Measurements from ENCODE around the gene DHX57. TPM values are rescaled to one million over a fixed set of nuclear protein-coding genes. Genes with fewer than 3 reads are reported as not detected.

The DHX57 gene
- total RNA-seq, 1 donor from 2014 or later = 20.4 TPM

GRCh38 chr2:38818565-38818964 is 57.2 kb downstream of the DHX57 start:
- CTCF ChIA-PET = no interaction called here
- H3K27ac Mint-ChIP-seq = no peak overlapping the region
- H3K27me3 Mint-ChIP-seq = no peaks in the 10 kb centered on the region
- POLR2A ChIA-PET = no interaction called here
- H3K4me1 Mint-ChIP-seq = no peaks in the 10 kb centered on the region
- ATAC-seq (ENCODE audit: low read depth) = no peak
- no peak overlapping the region for H3K4me3 Mint-ChIP-seq
- no peak for DNase-seq
- peaks cover 69% of the 10 kb centered on the region for H3K36me3 Mint-ChIP-seq (ENCODE audit: low read depth)
- no peaks in the 10 kb centered on the region for H3K9me3 Mint-ChIP-seq
- intact Hi-C loops (cut with micrococcal nuclease) = no loop called here
- TF ChIP-seq CTCF (IDR thresholded peaks at IDR 0.05) = no peak

GRCh38 chr2:38815936-38816335 is 59.8 kb downstream of the DHX57 start:
- POLR2A ChIA-PET = no interaction called here
- no peak overlapping the region for H3K27ac Mint-ChIP-seq
- ATAC-seq (ENCODE audit: low read depth) (no peak), DNase-seq (no peak)
- H3K4me1 Mint-ChIP-seq = no peaks in the 10 kb centered on the region
- no peak overlapping the region for H3K4me3 Mint-ChIP-seq
- CTCF ChIA-PET = no interaction called here
- H3K27me3 Mint-ChIP-seq = no peaks in the 10 kb centered on the region
- H3K36me3 Mint-ChIP-seq (ENCODE audit: low read depth) = peaks cover 60% of the 10 kb centered on the region
- intact Hi-C loops (cut with micrococcal nuclease) = no loop called here
- H3K9me3 Mint-ChIP-seq = no peaks in the 10 kb centered on the region
- TF ChIP-seq CTCF (IDR thresholded peaks at IDR 0.05) = no peak

DNA sequence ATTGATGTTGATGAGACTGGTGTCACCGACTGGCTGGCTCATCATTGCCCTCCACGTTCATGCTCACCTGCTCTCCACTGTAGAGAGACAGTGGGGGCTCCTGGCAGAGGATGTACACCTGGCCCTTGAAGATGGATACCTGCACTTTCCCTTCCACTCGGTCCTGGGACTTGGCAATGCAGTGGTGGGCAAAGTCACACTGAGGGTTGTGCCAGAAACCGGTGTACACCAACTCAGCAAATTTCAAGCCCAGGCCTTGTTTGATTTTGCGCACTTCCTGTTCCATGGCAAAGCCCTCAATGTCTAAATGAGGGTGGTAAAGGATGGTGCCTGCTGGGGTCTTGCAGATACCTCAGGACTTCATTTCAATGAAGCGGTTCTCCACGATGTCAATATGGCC is 65.2 kb downstream of the DHX57 start:
- intact Hi-C loops (cut with micrococcal nuclease) = no loop called here
- DNase-seq (no peak), ATAC-seq (ENCODE audit: low read depth) (no peak)
- Mint-ChIP-seq H3K9me3 (no peaks in the 10 kb centered on the region), H3K4me3 (no peak overlapping the region), H3K27ac (no peak overlapping the region), H3K4me1 (no peaks in the 10 kb centered on the region), H3K27me3 (no peaks in the 10 kb centered on the region), H3K36me3 (ENCODE audit: low read depth) (peaks cover 34% of the 10 kb centered on the region)
- ChIA-PET CTCF (no interaction called here), POLR2A (no interaction called here)
- TF ChIP-seq CTCF (IDR thresholded peaks at IDR 0.05) = no peak

DNA sequence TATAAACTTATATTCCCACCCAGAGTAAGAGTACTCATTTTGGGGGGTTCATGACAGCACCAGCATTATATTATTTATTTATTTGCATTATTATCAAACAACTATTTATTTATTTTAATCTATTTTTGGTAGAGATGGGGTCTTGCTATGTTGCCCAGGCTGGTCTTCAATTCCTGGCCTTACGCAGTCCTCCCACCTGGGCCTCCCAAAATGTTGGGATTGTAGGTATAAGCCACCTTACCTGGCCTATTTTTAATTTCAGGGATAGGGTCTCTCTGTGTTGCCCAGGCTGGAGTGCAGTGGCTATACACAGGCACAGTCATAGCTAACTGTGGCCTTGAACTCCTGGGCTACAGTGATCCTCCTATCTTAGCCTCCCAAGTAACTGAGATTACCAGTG is 67.1 kb downstream of the DHX57 start:
- H3K4me3 Mint-ChIP-seq = no peak overlapping the region
- no peaks in the 10 kb centered on the region for H3K9me3 Mint-ChIP-seq
- H3K27ac Mint-ChIP-seq = no peak overlapping the region
- peaks cover 23% of the 10 kb centered on the region for H3K36me3 Mint-ChIP-seq (ENCODE audit: low read depth)
- no peaks in the 10 kb centered on the region for H3K4me1 Mint-ChIP-seq
- CTCF ChIA-PET = no interaction called here
- POLR2A ChIA-PET = no interaction called here
- no peak for ATAC-seq (ENCODE audit: low read depth)
- DNase-seq = no peak
- intact Hi-C loops (cut with micrococcal nuclease) = no loop called here
- TF ChIP-seq CTCF (IDR thresholded peaks at IDR 0.05) = no peak
- H3K27me3 Mint-ChIP-seq = no peaks in the 10 kb centered on the region

DNA sequence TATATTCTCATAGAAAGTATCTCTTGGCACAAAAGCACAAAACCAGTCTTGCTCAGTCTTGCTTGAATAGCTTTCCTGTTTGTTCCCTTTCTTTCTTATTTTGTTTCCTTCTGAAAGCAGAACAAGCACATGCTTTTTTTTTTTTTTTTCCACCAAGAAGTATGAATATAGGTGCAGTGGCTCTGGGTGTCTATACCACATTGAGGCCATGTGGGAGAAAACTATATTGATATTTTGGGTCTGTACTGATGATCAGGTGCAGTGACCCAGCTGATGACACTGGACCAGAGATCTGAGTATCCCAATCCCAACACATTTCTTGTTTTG is 69.0 kb downstream of the DHX57 start:
- ChIA-PET POLR2A (interaction anchor here (0.7 to 2.7 kb wide), 3 partner anchors 56 to 544 kb away, joined by 3 to 29 read pairs (median 4); partner anchors contain the start of gene SRSF7), CTCF (no interaction called here)
- no peak for DNase-seq
- H3K9me3 Mint-ChIP-seq = no peaks in the 10 kb centered on the region
- H3K27me3 Mint-ChIP-seq = no peaks in the 10 kb centered on the region
- no peak for TF ChIP-seq CTCF (IDR thresholded peaks at IDR 0.05)
- intact Hi-C loops (cut with micrococcal nuclease) = no loop called here
- no peaks in the 10 kb centered on the region for H3K4me1 Mint-ChIP-seq
- peak; percentile 40 for ATAC-seq (ENCODE audit: low read depth)
- peaks cover 33% of the 10 kb centered on the region for H3K36me3 Mint-ChIP-seq (ENCODE audit: low read depth)
- peak overlapping the region; percentile 36 for H3K4me3 Mint-ChIP-seq
- peak overlapping the region; percentile 37 for H3K27ac Mint-ChIP-seq

All from activated B cell treated with CpG ODN at 0.5 μM for 24 hours (primary cell).